ENCODE results near the gene SCYL1.
A peak's percentile ranks its signal among the peaks of the same experiment; 100 is the strongest.

Gene SCYL1

DNA sequence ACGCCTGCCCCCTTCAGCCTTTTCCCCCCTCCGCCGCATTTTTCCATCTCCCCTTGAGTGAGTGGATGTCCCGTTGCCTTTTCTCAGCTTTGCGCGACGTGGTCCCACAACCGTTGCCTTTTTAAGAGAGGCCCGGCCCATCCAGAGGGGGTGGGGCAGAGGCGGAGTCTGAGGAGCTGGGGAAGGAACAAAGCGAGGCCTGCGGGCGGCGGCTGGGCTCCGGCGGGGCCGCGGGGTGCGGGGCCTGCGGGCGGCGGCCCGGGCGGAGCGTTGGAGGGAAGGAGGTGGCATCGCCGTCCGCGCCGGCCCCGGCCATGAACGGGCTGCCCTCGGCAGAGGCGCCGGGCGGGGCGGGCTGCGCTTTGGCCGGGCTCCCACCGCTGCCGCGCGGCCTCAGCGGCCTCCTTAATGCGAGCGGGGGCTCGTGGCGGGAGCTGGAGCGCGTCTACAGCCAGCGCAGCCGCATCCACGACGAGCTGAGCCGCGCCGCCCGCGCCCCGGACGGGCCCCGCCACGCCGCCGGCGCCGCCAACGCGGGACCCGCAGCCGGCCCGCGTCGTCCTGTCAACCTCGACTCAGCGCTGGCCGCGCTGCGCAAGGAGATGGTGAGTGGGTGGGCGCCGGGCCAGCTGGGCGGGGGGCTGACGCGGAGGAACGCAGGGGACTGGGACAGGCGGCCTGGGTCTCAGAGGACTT is 47.6 kb downstream of the SCYL1 start, which contains the start of gene FAM89B:
Gene FAM89B (plus strand): TSS at position 183 of the 696 bp plus-strand sequence. CDS start 132 bp downstream, at position 315.
- peak; percentile 95 for DNase-seq

- DNase-seq = peak; percentile 47
These were observed 48.7 kb downstream of the SCYL1 start for GRCh38 chr11:65573391-65574079.

DNA sequence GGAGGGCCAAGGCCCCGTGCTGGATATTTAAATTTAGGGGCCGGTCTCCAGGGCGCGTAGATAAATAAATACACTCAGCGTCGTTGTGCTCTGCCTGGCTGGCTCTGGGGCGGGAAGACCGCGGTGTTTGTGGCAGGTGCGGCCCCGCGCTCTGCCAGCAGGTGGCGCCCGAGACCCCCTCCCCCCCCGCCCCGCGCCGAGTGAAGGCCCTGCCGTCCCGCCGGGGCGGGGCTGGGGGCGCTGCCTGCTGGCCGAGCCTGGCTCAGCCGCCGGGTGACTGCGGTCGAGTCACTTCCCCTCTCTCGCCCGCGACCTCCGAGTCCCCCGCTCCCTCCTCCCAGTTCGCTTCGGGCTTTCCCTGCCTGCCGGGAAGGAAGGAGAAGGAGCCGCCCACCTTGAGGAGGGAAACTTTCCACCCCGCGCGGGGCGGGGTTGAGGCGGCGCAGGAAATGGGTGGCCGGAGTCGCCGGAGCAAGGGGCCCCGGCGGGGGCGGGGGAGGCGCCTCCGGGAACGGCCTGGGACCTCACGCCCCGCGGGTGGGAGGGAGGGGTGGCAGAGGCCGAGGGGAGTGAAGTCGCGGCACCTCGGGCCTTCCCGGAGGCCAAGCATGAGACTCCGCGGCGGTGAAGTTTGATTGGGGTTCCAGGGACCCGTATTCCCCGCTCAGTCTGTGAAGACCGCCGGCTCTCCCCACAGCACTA is 49.4 kb downstream of the SCYL1 start:
- peak; percentile 97 for DNase-seq

- DNase-seq = no peak
These were observed 50.1 kb downstream of the SCYL1 start for GRCh38 chr11:65574811-65575567.

DNA sequence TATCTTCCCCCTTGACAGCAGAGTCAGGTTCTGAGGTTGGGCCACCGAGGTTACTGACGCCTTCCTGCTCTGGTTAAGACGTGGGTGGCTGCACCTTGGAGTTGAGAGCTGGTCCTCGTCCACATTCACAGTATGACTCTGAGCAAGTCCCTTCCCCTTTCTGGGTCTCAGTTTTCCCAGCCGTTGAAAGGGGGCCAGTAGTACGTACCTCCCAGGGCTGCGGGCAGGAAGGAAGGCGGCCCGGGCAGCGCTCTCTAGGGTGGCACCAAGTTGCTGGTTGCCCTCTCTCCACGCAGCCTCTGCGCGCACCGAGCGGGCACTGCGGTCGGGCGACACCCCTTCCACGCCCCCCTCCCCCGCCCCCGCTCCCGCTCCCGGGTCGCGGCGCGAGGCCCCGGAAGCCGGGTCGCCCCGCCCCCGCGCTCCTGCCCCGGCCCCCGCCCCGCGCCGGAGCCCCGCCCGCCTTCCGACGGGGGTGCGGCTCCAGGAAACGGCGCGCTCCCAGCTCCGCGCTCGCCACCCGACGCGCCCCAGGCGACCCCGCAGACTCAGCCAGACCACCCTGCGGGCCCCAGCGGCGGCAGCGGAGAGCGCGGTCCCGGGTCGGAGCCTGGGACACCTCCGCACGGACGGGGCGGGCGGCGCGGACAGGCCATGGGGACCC is 50.8 kb downstream of the SCYL1 start, which contains the start of gene EHBP1L1:
Gene EHBP1L1 (plus strand): TSS at position 486 of the 664 bp plus-strand sequence. CDS start 250 bp downstream, outside the sequence.
- peak; percentile 80 for DNase-seq

DNA sequence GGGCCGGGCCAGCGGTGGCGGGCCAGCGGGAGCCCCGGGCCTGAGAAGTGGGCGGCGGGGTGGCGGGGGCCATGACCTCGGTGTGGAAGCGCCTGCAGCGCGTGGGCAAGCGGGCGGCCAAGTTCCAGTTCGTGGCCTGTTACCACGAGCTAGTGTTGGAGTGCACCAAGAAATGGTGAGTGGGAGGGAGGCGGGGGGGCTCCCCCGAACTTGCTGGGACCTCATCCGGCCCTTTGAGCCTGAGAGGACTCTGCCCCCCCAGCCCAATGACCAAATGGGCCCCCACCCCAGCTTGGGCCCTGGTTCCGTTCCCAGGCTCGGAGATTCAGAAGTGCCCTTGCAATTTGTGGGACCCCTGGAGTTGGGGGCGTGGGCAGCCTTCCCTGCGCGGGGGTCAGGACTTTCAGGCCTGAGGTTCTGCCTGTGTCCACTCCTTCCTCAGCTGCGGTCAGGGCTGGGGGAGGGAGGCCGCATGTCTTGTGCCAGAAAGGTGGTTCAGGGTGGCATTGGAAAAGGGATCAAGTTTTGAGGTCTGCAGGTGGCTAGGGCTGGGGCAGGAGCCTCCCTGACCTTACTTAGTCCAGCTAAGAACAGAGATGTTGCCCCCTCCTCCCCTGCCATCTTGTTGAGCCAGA is 51.5 kb downstream of the SCYL1 start:
- DNase-seq = no peak

- DNase-seq = peak; percentile 80
These were observed 52.2 kb downstream of the SCYL1 start for GRCh38 chr11:65576867-65577755.

DNA sequence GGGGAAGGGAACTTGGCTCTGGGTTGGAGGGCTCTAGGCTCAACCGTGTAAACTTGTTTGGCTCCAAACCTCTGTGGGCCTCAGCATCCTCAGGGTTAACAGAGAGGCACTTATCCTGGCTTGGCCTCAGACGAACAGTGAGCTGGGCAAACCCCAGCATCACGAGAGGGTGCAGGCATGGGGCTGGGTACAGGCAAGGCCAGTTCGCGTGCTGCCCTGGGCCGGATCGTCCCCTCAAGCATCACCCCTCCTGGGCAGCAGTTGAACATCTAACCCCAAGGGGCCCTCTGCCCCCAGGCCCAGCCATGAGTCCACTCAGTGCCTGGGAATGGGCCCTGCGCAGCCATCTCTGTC is 52.9 kb downstream of the SCYL1 start:
- DNase-seq = no peak

- DNase-seq = no peak
These were observed 53.3 kb downstream of the SCYL1 start for GRCh38 chr11:65578134-65578533.

DNA sequence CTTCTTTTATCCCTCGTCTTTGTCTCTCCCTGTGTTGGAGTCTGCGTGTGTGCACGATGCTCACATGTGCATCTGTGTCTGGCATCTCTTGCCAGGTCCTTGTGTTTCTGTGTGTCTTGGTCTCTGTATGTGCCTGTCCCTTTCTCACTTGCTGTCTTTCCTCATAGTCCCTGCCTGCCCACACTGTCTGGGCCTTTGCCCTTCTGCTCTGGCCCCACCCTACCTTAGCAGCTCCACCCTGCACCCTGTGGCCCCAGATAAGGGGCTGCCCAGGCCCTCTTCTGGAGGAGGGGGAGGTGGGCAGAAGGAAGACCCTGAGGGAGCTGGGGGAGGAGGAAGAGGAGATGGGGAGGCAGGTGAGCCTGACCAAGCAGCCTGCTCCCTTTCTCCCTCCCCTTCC is 53.8 kb downstream of the SCYL1 start:
- DNase-seq = no peak

GRCh38 chr11:65579291-65579690 is 54.4 kb downstream of the SCYL1 start:
- DNase-seq = no peak

- no peak for DNase-seq
These were observed 55.3 kb downstream of the SCYL1 start for GRCh38 chr11:65580031-65580692.

DNA sequence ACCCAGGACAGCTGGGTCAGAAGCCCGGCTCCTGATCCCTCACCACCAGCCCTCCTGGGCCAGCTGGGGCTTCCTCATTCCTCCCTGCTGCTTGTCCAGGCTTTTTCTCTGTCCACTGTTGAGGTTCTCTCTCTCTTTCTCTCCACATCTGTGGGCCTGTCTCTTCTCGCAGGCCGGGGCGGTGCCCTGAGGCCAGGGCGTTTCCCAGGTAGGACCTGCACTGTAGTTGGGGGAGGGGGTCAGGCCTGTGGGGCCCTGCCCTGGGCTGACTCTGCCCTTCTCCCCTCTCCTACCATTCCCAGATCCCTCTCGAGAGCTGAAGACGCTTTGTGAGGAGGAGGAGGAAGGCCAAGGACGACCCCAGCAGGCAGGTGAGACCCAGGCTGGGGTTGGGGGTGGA is 55.9 kb downstream of the SCYL1 start:
- no peak for DNase-seq

- no peak for DNase-seq
These were observed 57.0 kb downstream of the SCYL1 start for GRCh38 chr11:65581928-65582327.

- DNase-seq = no peak
These were observed 58.7 kb downstream of the SCYL1 start for GRCh38 chr11:65583589-65583988.

DNA sequence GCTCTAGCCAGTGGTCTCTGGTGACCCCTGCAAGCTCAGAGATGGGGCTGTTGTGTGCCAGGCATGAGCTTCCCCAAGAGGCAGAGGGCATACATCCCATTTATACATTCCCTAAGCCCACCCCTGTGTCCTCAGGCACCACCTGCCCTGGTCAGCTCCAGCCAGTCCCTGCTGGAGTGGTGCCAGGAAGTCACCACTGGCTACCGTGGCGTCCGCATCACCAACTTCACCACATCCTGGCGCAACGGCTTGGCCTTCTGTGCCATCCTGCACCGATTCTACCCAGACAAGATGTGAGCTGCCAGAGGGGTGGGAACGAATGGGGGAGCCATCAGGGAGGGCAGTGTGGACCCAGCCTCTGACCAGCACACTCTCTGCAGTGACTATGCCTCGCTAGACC is 59.2 kb downstream of the SCYL1 start:
- DNase-seq = no peak

- no peak for DNase-seq
These were observed 59.9 kb downstream of the SCYL1 start for GRCh38 chr11:65584723-65585171.

DNA sequence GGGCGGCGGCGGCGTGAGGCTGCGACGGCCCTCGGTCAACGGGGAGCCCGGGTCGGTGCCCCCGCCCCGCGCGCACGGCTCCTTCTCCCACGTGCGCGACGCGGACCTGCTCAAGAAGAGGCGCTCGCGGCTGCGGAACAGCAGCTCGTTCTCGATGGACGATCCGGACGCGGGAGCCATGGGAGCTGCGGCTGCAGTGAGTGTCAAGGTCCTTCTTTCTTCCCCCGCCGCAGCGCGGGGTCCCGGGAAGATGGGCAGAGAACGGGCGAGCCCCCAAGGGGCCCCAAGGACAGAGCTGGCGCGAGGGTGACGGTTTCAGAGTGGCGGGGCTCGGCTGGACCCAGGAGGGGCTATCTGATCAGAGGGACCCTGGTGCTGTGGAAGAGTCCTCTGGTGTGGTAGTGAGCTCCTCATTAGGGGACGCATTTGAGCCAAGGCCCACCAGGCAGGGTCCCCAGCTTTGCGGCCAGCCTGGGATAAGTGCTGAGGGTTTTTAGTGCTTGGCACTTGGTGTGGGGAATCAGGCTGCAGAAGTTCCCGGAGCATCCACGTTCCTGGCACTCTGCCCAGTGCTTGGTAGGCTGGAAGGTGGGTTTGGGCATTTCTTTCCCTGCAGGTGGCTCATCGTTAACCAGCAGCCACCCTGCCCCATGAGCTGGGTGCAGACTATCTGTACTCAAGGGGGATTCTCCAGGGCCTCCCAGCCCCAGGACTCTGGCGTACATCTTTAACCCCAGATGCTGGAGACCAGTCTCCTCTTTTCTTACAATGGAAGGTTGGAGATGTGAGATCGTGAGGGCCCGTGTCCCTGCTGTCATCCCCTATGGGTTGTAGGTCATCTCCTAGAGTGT is 60.7 kb downstream of the SCYL1 start:
- no peak for DNase-seq

- DNase-seq = no peak
These were observed 61.4 kb downstream of the SCYL1 start for GRCh38 chr11:65586247-65586630.

Measured in left hindlimb (tissue), 1 donor.